ENCODE measurements around the gene USP37. TPM values are rescaled to one million over a fixed set of nuclear protein-coding genes. Genes with fewer than 3 reads are reported as not detected.

The USP37 gene
- total RNA-seq, 1 donor from 2014 or later = 9.4 TPM

- no peak for DNase-seq (ENCODE audit: low read depth)
- TF ChIP-seq CTCF (IDR thresholded peaks at IDR 0.05; ENCODE audit: insufficient read depth, low read length, poor library complexity, severe bottlenecking) = no peak
- no peaks in the 10 kb centered on the region for H3K36me3 ChIP-seq (ENCODE audit: control insufficient read depth, insufficient read depth, low read length)
- H3K27me3 ChIP-seq (ENCODE audit: control insufficient read depth, insufficient read depth, low read length) = no peaks in the 10 kb centered on the region
- no peak overlapping the region for H3K4me3 ChIP-seq (ENCODE audit: low read depth, low read length)
Observed at GRCh38 chr2:218402911-218403411, 165.2 kb downstream of the USP37 start.

DNA sequence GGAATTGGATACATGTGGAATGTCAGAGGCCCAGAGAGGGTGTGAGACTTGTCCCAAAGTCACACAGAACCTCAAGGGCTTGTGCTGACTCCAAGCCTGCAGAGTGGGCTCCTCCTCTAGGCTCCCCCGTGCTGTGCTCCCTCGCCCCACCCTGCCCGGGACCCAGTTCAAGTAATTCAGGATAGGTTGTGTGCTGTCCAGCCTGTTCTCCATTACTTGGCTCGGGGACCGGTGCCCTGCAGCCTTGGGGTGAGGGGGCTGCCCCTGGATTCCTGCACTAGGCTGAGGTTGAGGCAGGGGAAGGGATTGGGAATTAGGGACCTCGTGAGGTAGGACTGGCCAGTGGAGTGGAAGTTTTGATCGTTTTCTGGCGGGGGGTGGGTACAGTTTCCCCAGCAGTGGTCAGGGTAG lies 165.7 kb downstream of the USP37 start:
- Histone ChIP-seq H3K27me3 (ENCODE audit: control insufficient read depth, insufficient read depth, low read length) (no peaks in the 10 kb centered on the region), H3K36me3 (ENCODE audit: control insufficient read depth, insufficient read depth, low read length) (no peaks in the 10 kb centered on the region), H3K4me3 (ENCODE audit: low read depth, low read length) (no peak overlapping the region)
- no peak for TF ChIP-seq CTCF (IDR thresholded peaks at IDR 0.05; ENCODE audit: insufficient read depth, low read length, poor library complexity, severe bottlenecking)
- DNase-seq (ENCODE audit: low read depth) = no peak

DNA sequence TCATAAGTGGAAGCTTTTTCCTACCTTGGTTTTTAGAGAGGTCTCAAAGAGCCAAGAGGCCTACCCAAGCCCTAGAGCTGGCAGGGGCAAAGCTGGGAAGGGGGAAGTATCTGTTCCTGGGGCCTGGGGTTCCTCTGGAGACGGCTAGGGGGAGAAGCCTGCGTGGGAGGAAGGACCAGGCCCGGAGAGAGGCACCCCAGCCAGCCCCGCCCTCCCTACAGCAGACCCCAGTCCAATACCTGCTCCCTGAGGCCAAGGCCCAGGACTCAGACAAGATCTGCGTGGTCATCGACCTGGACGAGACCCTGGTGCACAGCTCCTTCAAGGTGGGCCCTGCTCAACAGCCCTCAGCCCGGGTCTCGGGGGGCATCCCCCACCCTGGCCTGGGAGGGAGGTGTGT lies 166.3 kb downstream of the USP37 start:
- no peak for TF ChIP-seq CTCF (IDR thresholded peaks at IDR 0.05; ENCODE audit: insufficient read depth, low read length, poor library complexity, severe bottlenecking)
- no peak for DNase-seq (ENCODE audit: low read depth)
- H3K27me3 ChIP-seq (ENCODE audit: control insufficient read depth, insufficient read depth, low read length) = no peaks in the 10 kb centered on the region
- no peaks in the 10 kb centered on the region for H3K36me3 ChIP-seq (ENCODE audit: control insufficient read depth, insufficient read depth, low read length)
- H3K4me3 ChIP-seq (ENCODE audit: low read depth, low read length) = no peak overlapping the region

GRCh38 chr2:218400930-218401881 lies 166.9 kb downstream of the USP37 start:
- Histone ChIP-seq H3K36me3 (ENCODE audit: control insufficient read depth, insufficient read depth, low read length) (no peaks in the 10 kb centered on the region), H3K27me3 (ENCODE audit: control insufficient read depth, insufficient read depth, low read length) (no peaks in the 10 kb centered on the region), H3K4me3 (ENCODE audit: low read depth, low read length) (peak overlapping the region; percentile 81)
- no peak for TF ChIP-seq CTCF (IDR thresholded peaks at IDR 0.05; ENCODE audit: insufficient read depth, low read length, poor library complexity, severe bottlenecking)
- DNase-seq (ENCODE audit: low read depth) = no peak

Other genes with a start within 250 kb of the USP37 start
- not detected in 2 replicates for gene CATIP, start 211.5 kb downstream of the USP37 start, total RNA-seq
- gene SLC11A1, start 186.1 kb downstream of the USP37 start, total RNA-seq = 0.21 TPM in 1 of 2 replicates, not detected in the other
- 37.8 and 53.6 TPM in 2 replicates for gene CTDSP1, start 168.5 kb downstream of the USP37 start, total RNA-seq
- not detected in 2 replicates for gene VIL1, start 149.2 kb downstream of the USP37 start, total RNA-seq
- 38.5 and 57.1 TPM in 2 replicates for gene CNOT9, start 488 bp upstream of the USP37 start, total RNA-seq
- 0.08 and 0.27 TPM in 2 replicates for gene PLCD4, start 39.5 kb upstream of the USP37 start, total RNA-seq
- gene ZNF142, start 91.3 kb upstream of the USP37 start, total RNA-seq = 22.6 and 49.0 TPM in 2 replicates
- gene BCS1L, start 91.3 kb upstream of the USP37 start, total RNA-seq = 36.2 and 36.4 TPM in 2 replicates
- 27.3 and 31.6 TPM in 2 replicates for gene RNF25, start 103.7 kb upstream of the USP37 start, total RNA-seq
- gene STK36, start 103.7 kb upstream of the USP37 start, total RNA-seq = 30.0 and 49.3 TPM in 2 replicates
- 17.3 and 27.5 TPM in 2 replicates for gene TTLL4, start 142.5 kb upstream of the USP37 start, total RNA-seq
- 25.3 and 32.0 TPM in 2 replicates for gene CYP27A1, start 213.8 kb upstream of the USP37 start, total RNA-seq